ENCODE measurements around the gene TMEM150B.

Gene TMEM150B

DNA sequence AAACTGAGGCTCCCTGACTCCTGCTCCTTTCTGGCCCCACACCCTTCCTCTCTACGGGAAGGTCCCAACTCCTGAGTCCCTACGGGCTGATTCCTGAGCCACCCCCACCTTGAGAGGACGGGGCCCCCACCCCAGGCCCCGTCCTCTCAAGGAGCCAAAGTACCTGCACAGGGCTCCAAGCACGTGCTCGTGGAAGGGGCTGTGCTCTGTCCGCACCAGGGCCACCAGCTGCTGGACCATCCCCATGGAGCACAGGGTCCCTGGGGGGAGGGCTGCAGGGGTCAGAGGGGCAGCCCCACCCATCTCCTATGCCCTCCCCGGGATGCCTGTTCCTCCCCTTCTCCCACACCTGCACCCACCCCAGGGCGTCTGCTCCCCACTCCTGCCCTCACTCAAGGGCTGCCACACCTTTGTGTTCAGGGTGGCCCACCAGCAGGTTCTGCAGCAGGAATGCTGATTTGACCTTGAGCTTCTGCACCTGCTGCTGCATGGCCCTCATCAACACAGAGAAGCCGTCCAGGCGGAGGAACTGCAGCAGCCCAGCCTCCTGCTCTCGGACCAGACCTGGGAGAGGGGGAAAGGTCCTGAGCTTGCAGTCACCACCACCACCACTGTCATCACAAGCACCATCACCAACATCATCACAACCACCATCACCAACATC lies 59.3 kb downstream of the TMEM150B start:
- no peak overlapping the region for H3K4me3 ChIP-seq (ENCODE audit: low read depth in 1 of 2, low read length in 2 of 2)
- H3K9me3 ChIP-seq (ENCODE audit: low read length), result no peaks in the 10 kb centered on the region
- H3K36me3 ChIP-seq (ENCODE audit: insufficient read depth, low read length), result peaks cover 6% of the 10 kb centered on the region
- no peak overlapping the region for H3K27ac ChIP-seq (ENCODE audit: low read depth, low read length)
- H3K27me3 ChIP-seq (ENCODE audit: control insufficient read depth in 1 of 2, insufficient read depth in 2 of 2, low read length in 2 of 2), result no peaks in the 10 kb centered on the region
- H3K4me1 ChIP-seq (ENCODE audit: insufficient read depth, low read length), result no peaks in the 10 kb centered on the region
- H3K9ac ChIP-seq (ENCODE audit: low read length), result no peak overlapping the region

DNA sequence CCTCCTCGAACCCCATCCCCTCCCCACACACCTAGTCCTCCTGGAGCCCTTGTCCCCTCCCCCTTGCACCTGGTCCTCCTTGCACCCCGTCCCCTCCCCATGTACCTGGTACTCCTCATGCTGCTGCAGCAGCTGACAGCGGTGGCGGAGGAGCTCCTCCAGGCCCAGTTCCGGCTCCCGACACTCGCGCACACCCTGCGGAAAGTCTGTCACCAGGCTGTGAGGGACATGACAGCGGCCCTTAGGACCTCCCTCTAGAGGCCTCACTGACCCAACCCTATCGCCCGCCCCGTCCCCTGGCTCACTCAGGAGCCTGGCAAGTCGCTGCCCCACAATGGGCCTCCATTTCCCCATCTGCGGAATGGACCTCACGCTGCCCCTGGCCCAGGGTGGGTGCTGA lies 60.0 kb downstream of the TMEM150B start:
- Histone ChIP-seq H3K27ac (ENCODE audit: low read depth, low read length) (no peak overlapping the region), H3K9me3 (ENCODE audit: low read length) (no peaks in the 10 kb centered on the region), H3K4me3 (ENCODE audit: low read depth in 1 of 2, low read length in 2 of 2) (no peak overlapping the region), H3K27me3 (ENCODE audit: control insufficient read depth in 1 of 2, insufficient read depth in 2 of 2, low read length in 2 of 2) (no peaks in the 10 kb centered on the region), H3K9ac (ENCODE audit: low read length) (no peak overlapping the region), H3K36me3 (ENCODE audit: insufficient read depth, low read length) (no peaks in the 10 kb centered on the region), H3K4me1 (ENCODE audit: insufficient read depth, low read length) (no peaks in the 10 kb centered on the region)

GRCh38 chr19:55264531-55264930 lies 60.6 kb downstream of the TMEM150B start:
- H3K27me3 ChIP-seq (ENCODE audit: control insufficient read depth in 1 of 2, insufficient read depth in 2 of 2, low read length in 2 of 2), result no peaks in the 10 kb centered on the region
- no peak overlapping the region for H3K9ac ChIP-seq (ENCODE audit: low read length)
- no peak overlapping the region for H3K27ac ChIP-seq (ENCODE audit: low read depth, low read length)

More at GRCh38 chr19:55264531-55264930, 60.6 kb downstream of the TMEM150B start:
- Histone ChIP-seq H3K4me1 (ENCODE audit: insufficient read depth, low read length) (peaks cover 6% of the 10 kb centered on the region), H3K9me3 (ENCODE audit: low read length) (no peaks in the 10 kb centered on the region), H3K4me3 (ENCODE audit: low read depth in 1 of 2, low read length in 2 of 2) (no peak overlapping the region), H3K36me3 (ENCODE audit: insufficient read depth, low read length) (no peaks in the 10 kb centered on the region)
